ENCODE results near the gene CLDN7.
A peak's percentile ranks its signal among the peaks of the same experiment; 100 is the strongest.
"Not testable (repeated sequence)": the region's sequence is repeated elsewhere in the genome, so short reads cannot be mapped to it uniquely, and the experiment has no call there.

Gene CLDN7

DNA sequence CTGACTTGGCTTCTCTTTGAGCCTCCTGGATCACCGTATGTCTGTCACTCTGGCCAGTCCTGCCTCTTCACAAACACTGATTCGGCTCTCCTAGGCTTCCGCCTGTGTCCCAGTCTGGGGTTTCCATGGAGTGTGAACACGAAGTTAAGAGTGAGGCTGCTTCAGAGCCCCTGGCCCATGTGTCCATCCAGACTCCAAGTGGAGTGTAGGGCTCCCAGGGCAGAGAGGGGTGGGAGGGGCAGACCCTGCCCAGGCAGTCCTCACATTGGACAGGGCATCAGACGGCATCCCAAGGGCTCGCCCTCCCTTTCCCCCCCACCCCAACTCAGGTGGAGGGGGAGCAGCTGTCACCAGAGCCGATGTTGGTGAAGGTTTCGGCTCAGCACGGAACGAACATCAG is 18.4 kb downstream of the CLDN7 start:
- H3K18ac ChIP-seq (ENCODE audit: low read length); H4K91ac ChIP-seq (ENCODE audit: low read depth, low read length, poor library complexity); H2AK5ac ChIP-seq (ENCODE audit: low read depth, low read length); DNase-seq (ENCODE audit: low spot score); H2BK15ac ChIP-seq (ENCODE audit: low read length); H3K27me3 ChIP-seq (ENCODE audit: control insufficient read depth in 3 of 3, insufficient read depth in 3 of 3, low read depth in 1 of 3, low read length in 3 of 3); H3K4me3 ChIP-seq (ENCODE audit: low read length in 2 of 2); H2BK5ac ChIP-seq (ENCODE audit: low read length); H3K23ac ChIP-seq (ENCODE audit: low read depth, low read length, poor library complexity); H2BK120ac ChIP-seq (ENCODE audit: low read depth, low read length); H3K79me1 ChIP-seq (ENCODE audit: low read depth, low read length); H2BK12ac ChIP-seq (ENCODE audit: low read length); H3K4me2 ChIP-seq (ENCODE audit: insufficient read depth, low read length, poor library complexity, severe bottlenecking); H4K8ac ChIP-seq (ENCODE audit: low read depth, low read length); H3K27ac ChIP-seq (replicated peaks; ENCODE audit: low read length); H3K9me3 ChIP-seq (replicated peaks in 1 of 2; ENCODE audit: control insufficient read depth in 2 of 2, insufficient read depth in 1 of 2, low read depth in 1 of 2, low read length in 2 of 2); H3K14ac ChIP-seq (ENCODE audit: low read length); H3K9ac ChIP-seq (ENCODE audit: low read depth, low read length, poor library complexity); H3K4ac ChIP-seq (ENCODE audit: low read length); H2AFZ ChIP-seq (ENCODE audit: low read length): not testable (repeated sequence)
- Histone ChIP-seq H3K4me1 (ENCODE audit: control insufficient read depth in 2 of 2, insufficient read depth in 1 of 2, low read depth in 1 of 2, low read length in 2 of 2) (peaks cover 4 to 18% of the 10 kb centered on the region in 2 donors), H3K36me3 (replicated peaks in 1 of 2; ENCODE audit: control insufficient read depth in 2 of 2, insufficient read depth in 2 of 2, low read length in 2 of 2) (peaks cover 30 to 63% of the 10 kb centered on the region in 2 donors)
- no CpG with 5 or more reads among the region's 10 CpGs for WGBS, 2 donors (ENCODE audit: extremely low coverage in 2 of 2, insufficient read length in 2 of 2, insufficient replicate concordance in 1 of 2)

DNA sequence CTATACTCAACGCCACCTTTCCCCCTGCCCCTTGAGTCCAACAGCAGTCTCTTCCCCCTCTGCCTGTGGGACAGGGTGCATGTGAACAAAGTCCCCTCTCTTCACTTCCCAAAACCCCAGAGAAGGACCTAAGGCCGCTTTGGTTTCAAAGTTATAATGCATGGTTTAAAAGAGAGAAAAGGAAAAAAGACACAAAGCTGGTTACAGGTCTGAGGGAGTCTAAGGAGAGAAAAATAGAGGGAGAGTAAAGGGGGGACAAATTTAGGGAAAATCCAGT is 18.9 kb downstream of the CLDN7 start:
- Histone ChIP-seq H3K9ac (ENCODE audit: low read depth, low read length, poor library complexity) (peak overlapping the region; percentile 37), H3K4me2 (ENCODE audit: insufficient read depth, low read length, poor library complexity, severe bottlenecking) (peak overlapping the region; percentile 94), H4K91ac (ENCODE audit: low read depth, low read length, poor library complexity) (no peak overlapping the region), H2BK12ac (ENCODE audit: low read length) (no peak overlapping the region), H3K27me3 (ENCODE audit: control insufficient read depth in 3 of 3, insufficient read depth in 3 of 3, low read depth in 1 of 3, low read length in 3 of 3) (no peaks in the 10 kb centered on the region), H3K23ac (ENCODE audit: low read depth, low read length, poor library complexity) (no peak overlapping the region), H3K4me3 (ENCODE audit: low read length in 2 of 2) (peak overlapping the region; percentile 80 to 94), H3K27ac (replicated peaks; ENCODE audit: low read length) (peak overlapping the region; percentile 76), H3K9me3 (replicated peaks in 1 of 2; ENCODE audit: control insufficient read depth in 2 of 2, insufficient read depth in 1 of 2, low read depth in 1 of 2, low read length in 2 of 2) (no peaks in the 10 kb centered on the region), H3K4me1 (ENCODE audit: control insufficient read depth in 2 of 2, insufficient read depth in 1 of 2, low read depth in 1 of 2, low read length in 2 of 2) (peaks cover 4 to 18% of the 10 kb centered on the region in 2 donors), H2BK15ac (ENCODE audit: low read length) (no peak overlapping the region), H2AFZ (ENCODE audit: low read length) (peak overlapping the region; percentile 89), H2BK5ac (ENCODE audit: low read length) (no peak overlapping the region), H3K18ac (ENCODE audit: low read length) (peak overlapping the region; percentile 50), H2BK120ac (ENCODE audit: low read depth, low read length) (no peak overlapping the region), H4K8ac (ENCODE audit: low read depth, low read length) (no peak overlapping the region), H3K4ac (ENCODE audit: low read length) (no peak overlapping the region), H2AK5ac (ENCODE audit: low read depth, low read length) (no peak overlapping the region), H3K14ac (ENCODE audit: low read length) (no peak overlapping the region), H3K79me1 (ENCODE audit: low read depth, low read length) (peaks cover 4% of the 10 kb centered on the region), H3K36me3 (replicated peaks in 1 of 2; ENCODE audit: control insufficient read depth in 2 of 2, insufficient read depth in 2 of 2, low read length in 2 of 2) (peaks cover 30 to 62% of the 10 kb centered on the region in 2 donors)
- DNase-seq (ENCODE audit: low spot score): no peak
- no CpG with 5 or more reads among the region's 2 CpGs for WGBS, 2 donors (ENCODE audit: extremely low coverage in 2 of 2, insufficient read length in 2 of 2, insufficient replicate concordance in 1 of 2)

DNA sequence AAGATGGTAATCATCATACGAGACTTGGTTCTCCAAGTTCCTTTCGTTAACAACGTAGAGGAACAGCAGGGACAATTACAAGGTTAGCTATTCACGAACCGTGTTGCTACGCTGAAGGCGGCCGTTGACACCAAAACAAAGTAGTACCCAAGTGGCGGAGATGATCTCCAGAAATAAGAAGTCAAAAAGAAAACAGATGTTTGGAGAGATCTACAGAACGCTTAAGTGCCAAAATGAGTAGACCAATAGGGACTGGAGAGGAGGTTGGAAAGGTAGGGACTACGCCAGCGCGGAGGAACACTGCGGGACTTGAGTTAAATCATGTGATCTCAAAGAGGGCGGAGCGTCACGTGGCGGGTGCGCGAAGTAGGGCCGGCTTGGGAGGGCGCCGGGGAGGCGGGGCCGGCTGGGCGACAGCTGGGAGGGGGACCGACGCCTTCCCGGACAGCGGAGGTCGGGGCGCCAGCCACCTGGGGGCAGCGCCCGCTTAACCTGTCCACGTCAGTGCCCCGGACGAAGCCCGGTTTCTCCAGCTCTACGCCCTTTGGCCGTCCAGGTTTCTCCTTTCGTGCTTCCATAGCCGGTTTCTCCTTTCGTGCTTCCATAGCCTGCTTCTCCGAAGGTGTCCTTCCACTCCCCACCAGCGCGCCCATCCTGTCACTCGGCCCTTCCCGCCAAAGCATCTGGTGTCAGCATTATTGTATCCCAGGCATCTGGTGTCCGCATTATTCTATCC is 19.4 kb downstream of the CLDN7 start:
- no peaks in the 10 kb centered on the region for H3K9me3 ChIP-seq (replicated peaks in 1 of 2; ENCODE audit: control insufficient read depth in 2 of 2, insufficient read depth in 1 of 2, low read depth in 1 of 2, low read length in 2 of 2)
- peak overlapping the region; percentile 37 for H3K9ac ChIP-seq (ENCODE audit: low read depth, low read length, poor library complexity)
- peak overlapping the region; percentile 84 for H3K18ac ChIP-seq (ENCODE audit: low read length)
- no peak overlapping the region for H2AK5ac ChIP-seq (ENCODE audit: low read depth, low read length)
- H2BK12ac ChIP-seq (ENCODE audit: low read length): no peak overlapping the region
- H2BK120ac ChIP-seq (ENCODE audit: low read depth, low read length): no peak overlapping the region
- H3K36me3 ChIP-seq (replicated peaks in 1 of 2; ENCODE audit: control insufficient read depth in 2 of 2, insufficient read depth in 2 of 2, low read length in 2 of 2): peaks cover 30 to 61% of the 10 kb centered on the region in 2 donors
- peak overlapping the region; percentile 91 for H3K27ac ChIP-seq (replicated peaks; ENCODE audit: low read length)
- peak overlapping the region; percentile 94 for H3K4me2 ChIP-seq (ENCODE audit: insufficient read depth, low read length, poor library complexity, severe bottlenecking)
- peak overlapping the region; percentile 81 to 94 for H3K4me3 ChIP-seq (ENCODE audit: low read length in 2 of 2)
- no peak overlapping the region for H3K14ac ChIP-seq (ENCODE audit: low read length)
- no peak overlapping the region for H4K91ac ChIP-seq (ENCODE audit: low read depth, low read length, poor library complexity)
- H2BK15ac ChIP-seq (ENCODE audit: low read length): no peak overlapping the region
- no peaks in the 10 kb centered on the region for H3K27me3 ChIP-seq (ENCODE audit: control insufficient read depth in 3 of 3, insufficient read depth in 3 of 3, low read depth in 1 of 3, low read length in 3 of 3)
- H3K4me1 ChIP-seq (ENCODE audit: control insufficient read depth in 2 of 2, insufficient read depth in 1 of 2, low read depth in 1 of 2, low read length in 2 of 2): peaks cover 4 to 18% of the 10 kb centered on the region in 2 donors
- no peak overlapping the region for H2BK5ac ChIP-seq (ENCODE audit: low read length)
- H3K23ac ChIP-seq (ENCODE audit: low read depth, low read length, poor library complexity): no peak overlapping the region
- peaks cover 4% of the 10 kb centered on the region for H3K79me1 ChIP-seq (ENCODE audit: low read depth, low read length)
- H3K4ac ChIP-seq (ENCODE audit: low read length): no peak overlapping the region
- DNase-seq (ENCODE audit: low spot score): peak; percentile 97
- no CpG with 5 or more reads among the region's 49 CpGs for WGBS, 2 donors (ENCODE audit: extremely low coverage in 2 of 2, insufficient read length in 2 of 2, insufficient replicate concordance in 1 of 2)
- H2AFZ ChIP-seq (ENCODE audit: low read length): peak overlapping the region; percentile 89
- no peak overlapping the region for H4K8ac ChIP-seq (ENCODE audit: low read depth, low read length)

DNA sequence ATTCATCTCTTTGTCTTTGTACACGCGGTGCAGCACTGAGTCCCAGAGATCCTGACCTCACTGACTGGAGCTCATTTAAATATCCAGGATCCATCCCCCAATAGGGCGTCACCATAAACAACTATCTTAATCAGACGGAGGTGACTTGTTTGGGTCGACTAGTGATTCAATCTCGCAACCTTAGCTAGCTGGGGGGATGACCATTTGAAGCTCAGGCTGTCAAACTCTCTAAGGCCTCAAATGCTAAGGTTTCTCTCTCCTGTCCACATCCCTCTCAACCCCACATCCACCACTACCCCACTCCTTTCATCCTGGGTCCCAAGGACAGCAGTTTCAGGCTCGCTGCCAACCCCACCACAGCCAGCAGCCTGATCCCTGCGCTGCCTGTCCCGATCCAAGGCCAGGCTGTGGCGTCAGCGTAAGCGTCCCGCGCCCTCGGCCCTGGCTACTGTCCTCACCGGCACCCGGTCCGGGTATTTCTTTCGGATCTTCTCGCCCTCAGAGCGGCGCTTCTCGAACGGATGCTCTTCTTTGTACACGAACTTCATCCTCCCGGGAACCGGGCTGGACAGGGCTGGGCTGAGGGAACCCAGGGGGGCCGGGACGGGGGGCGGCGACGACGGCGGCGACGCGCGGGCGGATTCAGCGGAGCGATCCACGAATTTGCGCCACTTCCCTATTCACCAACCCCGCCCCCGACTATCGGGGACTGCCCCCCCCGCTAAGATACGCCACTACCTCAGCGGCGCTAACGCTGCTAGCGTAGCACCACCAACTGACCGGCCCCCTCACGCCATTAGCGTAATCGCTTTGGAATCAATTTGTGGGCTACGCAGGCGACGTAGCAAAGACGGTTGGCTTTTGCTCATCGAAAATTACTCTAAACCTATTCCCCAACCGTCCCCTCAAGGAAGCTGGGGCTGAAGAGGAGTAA is 20.2 kb downstream of the CLDN7 start, which contains the start of gene GABARAP:
TSS of gene GABARAP (minus strand) at position 667 of the 934 bp plus-strand sequence. CDS start at position 548, 119 bp downstream.
- Histone ChIP-seq H3K4me2 (ENCODE audit: insufficient read depth, low read length, poor library complexity, severe bottlenecking) (peak within 1 kb of the TSS; percentile 94), H2BK5ac (ENCODE audit: low read length) (peak within 1 kb of the TSS; percentile 85), H4K91ac (ENCODE audit: low read depth, low read length, poor library complexity) (no peak within 1 kb of the TSS), H3K4ac (ENCODE audit: low read length) (peak within 1 kb of the TSS; percentile 24), H3K36me3 (replicated peaks in 1 of 2; ENCODE audit: control insufficient read depth in 2 of 2, insufficient read depth in 2 of 2, low read length in 2 of 2) (peaks cover 34 to 58% of the 10 kb centered on the region in 2 donors), H3K9ac (ENCODE audit: low read depth, low read length, poor library complexity) (peak within 1 kb of the TSS; percentile 97), H3K4me3 (ENCODE audit: low read length in 2 of 2) (peak within 1 kb of the TSS; percentile 90 to 94), H3K23ac (ENCODE audit: low read depth, low read length, poor library complexity) (peak within 1 kb of the TSS; percentile 40), H3K9me3 (replicated peaks in 1 of 2; ENCODE audit: control insufficient read depth in 2 of 2, insufficient read depth in 1 of 2, low read depth in 1 of 2, low read length in 2 of 2) (no peaks in the 10 kb centered on the region), H2BK120ac (ENCODE audit: low read depth, low read length) (no peak within 1 kb of the TSS), H3K14ac (ENCODE audit: low read length) (no peak within 1 kb of the TSS), H3K18ac (ENCODE audit: low read length) (peak within 1 kb of the TSS; percentile 94), H4K8ac (ENCODE audit: low read depth, low read length) (no peak within 1 kb of the TSS), H2AK5ac (ENCODE audit: low read depth, low read length) (peak within 1 kb of the TSS; percentile 60), H3K79me1 (ENCODE audit: low read depth, low read length) (peaks cover 5% of the 10 kb centered on the region), H3K27ac (replicated peaks; ENCODE audit: low read length) (peak within 1 kb of the TSS; percentile 91), H3K4me1 (ENCODE audit: control insufficient read depth in 2 of 2, insufficient read depth in 1 of 2, low read depth in 1 of 2, low read length in 2 of 2) (peaks cover 7 to 23% of the 10 kb centered on the region in 2 donors), H2AFZ (ENCODE audit: low read length) (peak within 1 kb of the TSS; percentile 89), H2BK12ac (ENCODE audit: low read length) (no peak within 1 kb of the TSS), H2BK15ac (ENCODE audit: low read length) (peak within 1 kb of the TSS; percentile 47), H3K27me3 (ENCODE audit: control insufficient read depth in 3 of 3, insufficient read depth in 3 of 3, low read depth in 1 of 3, low read length in 3 of 3) (no peaks in the 10 kb centered on the region)
- peak; percentile 95 for DNase-seq (ENCODE audit: low spot score)
- WGBS, 2 donors (ENCODE audit: extremely low coverage in 2 of 2, insufficient read length in 2 of 2, insufficient replicate concordance in 1 of 2): no CpG with 5 or more reads among the region's 62 CpGs
